Adrenal gland (tissue), 5 donors: ENCODE data around the gene HOXD1.

Experiments
- POLR2A ChIP-seq, 2 donors: fragments of 450-650 bp; IDR thresholded peaks; one replicate each; pipeline ENCODE4 v1.6.1; 2017; ENCODE audit warnings: antibody characterized with exemption in 2 of 2, mild to moderate bottlenecking in 2 of 2, moderate library complexity in 1 of 2
- TF ChIP-seq, protein P1 (sequence below), 6 experiments: fragments of 450-650 bp in 4 of 6; fragments of 200-600 bp in 2 of 6; sonication (generic) in 1 of 6; IDR thresholded peaks; 1 replicate in 5 of 6; 2 replicates in 1 of 6; pipeline versions ENCODE4 v1.5.1 to v1.8.0; 2016 to 2021; ENCODE audit warnings: antibody characterized with exemption in 6 of 6, mild to moderate bottlenecking in 2 of 6, moderate library complexity in 1 of 6
- donor health status: DM: no; HTN: no; CAD: no.

GRCh38 chr2:176177580-176178037 lies 10.9 kb upstream of the HOXD1 start:
- TF ChIP-seq, protein P1, sequence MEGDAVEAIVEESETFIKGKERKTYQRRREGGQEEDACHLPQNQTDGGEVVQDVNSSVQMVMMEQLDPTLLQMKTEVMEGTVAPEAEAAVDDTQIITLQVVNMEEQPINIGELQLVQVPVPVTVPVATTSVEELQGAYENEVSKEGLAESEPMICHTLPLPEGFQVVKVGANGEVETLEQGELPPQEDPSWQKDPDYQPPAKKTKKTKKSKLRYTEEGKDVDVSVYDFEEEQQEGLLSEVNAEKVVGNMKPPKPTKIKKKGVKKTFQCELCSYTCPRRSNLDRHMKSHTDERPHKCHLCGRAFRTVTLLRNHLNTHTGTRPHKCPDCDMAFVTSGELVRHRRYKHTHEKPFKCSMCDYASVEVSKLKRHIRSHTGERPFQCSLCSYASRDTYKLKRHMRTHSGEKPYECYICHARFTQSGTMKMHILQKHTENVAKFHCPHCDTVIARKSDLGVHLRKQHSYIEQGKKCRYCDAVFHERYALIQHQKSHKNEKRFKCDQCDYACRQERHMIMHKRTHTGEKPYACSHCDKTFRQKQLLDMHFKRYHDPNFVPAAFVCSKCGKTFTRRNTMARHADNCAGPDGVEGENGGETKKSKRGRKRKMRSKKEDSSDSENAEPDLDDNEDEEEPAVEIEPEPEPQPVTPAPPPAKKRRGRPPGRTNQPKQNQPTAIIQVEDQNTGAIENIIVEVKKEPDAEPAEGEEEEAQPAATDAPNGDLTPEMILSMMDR (IDR thresholded peaks at IDR 0.05): no peak
- TF ChIP-seq POLR2A (IDR thresholded peaks at IDR 0.05): no peak
